Ovary (tissue), 3 donors: ENCODE results near the gene ACVR1B.

Source experiments
- EP300 ChIP-seq: sonication (generic); formaldehyde crosslinking; IDR thresholded peaks from one replicate; pipeline ENCODE4 v1.6.1; 2017; ENCODE audit warnings: antibody characterized with exemption
- TF ChIP-seq, protein P1 (sequence below), 3 donors: fragments of 450-650 bp in 2 of 3; fragments of 200-600 bp in 1 of 3; IDR thresholded peaks; one replicate each; pipeline versions ENCODE4 v1.5.1 to v1.8.0; 2016 to 2022; ENCODE audit warnings: antibody characterized with exemption in 3 of 3, mild to moderate bottlenecking in 1 of 3
- donor health status: DM: no; HTN: no; CAD: no.

DNA sequence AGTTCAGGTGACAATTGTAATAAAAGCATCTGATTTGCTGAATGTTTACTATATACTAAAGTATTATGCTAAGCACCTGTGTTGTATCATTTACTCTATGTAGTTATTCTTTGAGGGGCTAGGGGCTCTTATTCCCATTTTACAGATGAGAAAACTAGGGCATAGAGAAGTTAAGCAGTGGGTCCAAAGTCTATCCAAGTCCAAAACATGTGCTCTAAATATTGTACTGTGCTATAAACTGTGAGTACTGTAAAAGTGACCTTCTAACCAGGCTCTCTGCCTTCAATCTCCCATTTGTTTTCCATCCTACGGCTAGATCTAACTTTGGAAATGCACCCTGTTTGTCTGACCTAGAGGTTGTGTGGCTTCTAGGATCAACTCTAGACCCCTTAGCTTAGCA lies 9.0 kb downstream of the ACVR1B start:
- TF ChIP-seq, protein P1, sequence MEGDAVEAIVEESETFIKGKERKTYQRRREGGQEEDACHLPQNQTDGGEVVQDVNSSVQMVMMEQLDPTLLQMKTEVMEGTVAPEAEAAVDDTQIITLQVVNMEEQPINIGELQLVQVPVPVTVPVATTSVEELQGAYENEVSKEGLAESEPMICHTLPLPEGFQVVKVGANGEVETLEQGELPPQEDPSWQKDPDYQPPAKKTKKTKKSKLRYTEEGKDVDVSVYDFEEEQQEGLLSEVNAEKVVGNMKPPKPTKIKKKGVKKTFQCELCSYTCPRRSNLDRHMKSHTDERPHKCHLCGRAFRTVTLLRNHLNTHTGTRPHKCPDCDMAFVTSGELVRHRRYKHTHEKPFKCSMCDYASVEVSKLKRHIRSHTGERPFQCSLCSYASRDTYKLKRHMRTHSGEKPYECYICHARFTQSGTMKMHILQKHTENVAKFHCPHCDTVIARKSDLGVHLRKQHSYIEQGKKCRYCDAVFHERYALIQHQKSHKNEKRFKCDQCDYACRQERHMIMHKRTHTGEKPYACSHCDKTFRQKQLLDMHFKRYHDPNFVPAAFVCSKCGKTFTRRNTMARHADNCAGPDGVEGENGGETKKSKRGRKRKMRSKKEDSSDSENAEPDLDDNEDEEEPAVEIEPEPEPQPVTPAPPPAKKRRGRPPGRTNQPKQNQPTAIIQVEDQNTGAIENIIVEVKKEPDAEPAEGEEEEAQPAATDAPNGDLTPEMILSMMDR (IDR thresholded peaks at IDR 0.05), result no peak
- TF ChIP-seq EP300, result no peak
